Epithelial cell of esophagus (primary cell): Measurements from ENCODE around the gene ACBD6.
"Not testable (repeated sequence)": the region's sequence is repeated elsewhere in the genome, so short reads cannot be mapped to it uniquely, and the experiment has no call there.

ENCODE experiments used
- DNase-seq: peaks from one replicate; pipeline ENCODE4 v3.0.0; 2010; ENCODE audit warnings: low read depth
- H3K4me3 ChIP-seq: 2 replicates; pipeline ENCODE4 v1.5.1; 2011; ENCODE audit warnings: mild to moderate bottlenecking, low read length, control low read depth
- CTCF ChIP-seq: IDR thresholded peaks from 2 replicates; pipeline ENCODE4 v1.5.1; 2011; ENCODE audit warnings: low read depth, mild to moderate bottlenecking, low read length, control low read depth, inconsistent platforms; ENCODE audit not compliant: insufficient read depth; ENCODE audit errors: missing control alignments

ACBD6 gene

GRCh38 chr1:180470031-180470430 is 32.3 kb downstream of the ACBD6 start:
- DNase-seq: no peak
- TF ChIP-seq CTCF: no peak
- no peak overlapping the region for H3K4me3 ChIP-seq

- H3K4me3 ChIP-seq: no peak overlapping the region
- no peak for TF ChIP-seq CTCF
- DNase-seq: no peak
Observed at GRCh38 chr1:180468311-180468710, 34.1 kb downstream of the ACBD6 start.

GRCh38 chr1:180462102-180462501 is 40.3 kb downstream of the ACBD6 start:
- TF ChIP-seq CTCF: no peak
- no peak overlapping the region for H3K4me3 ChIP-seq
- peak; percentile 16 for DNase-seq

DNA sequence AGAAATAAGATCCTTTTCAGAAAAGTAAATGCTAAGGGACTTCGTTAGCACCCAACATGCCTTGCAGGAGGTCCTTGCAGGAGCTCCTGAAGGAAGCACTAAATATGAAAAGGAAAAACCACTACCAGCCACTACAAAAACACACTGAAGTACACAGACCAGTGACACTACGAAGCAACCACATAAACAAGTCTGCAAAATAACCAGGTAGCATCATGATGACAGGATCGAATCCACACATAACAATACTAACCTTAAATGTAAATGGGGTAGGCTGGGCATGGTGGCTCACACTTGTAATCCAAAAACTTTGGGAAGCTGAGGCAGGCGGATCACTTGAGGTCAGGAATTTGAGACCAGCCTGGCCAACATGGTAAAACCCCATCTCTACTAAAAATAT is 40.7 kb downstream of the ACBD6 start:
- DNase-seq, H3K4me3 ChIP-seq: not testable (repeated sequence)

DNA sequence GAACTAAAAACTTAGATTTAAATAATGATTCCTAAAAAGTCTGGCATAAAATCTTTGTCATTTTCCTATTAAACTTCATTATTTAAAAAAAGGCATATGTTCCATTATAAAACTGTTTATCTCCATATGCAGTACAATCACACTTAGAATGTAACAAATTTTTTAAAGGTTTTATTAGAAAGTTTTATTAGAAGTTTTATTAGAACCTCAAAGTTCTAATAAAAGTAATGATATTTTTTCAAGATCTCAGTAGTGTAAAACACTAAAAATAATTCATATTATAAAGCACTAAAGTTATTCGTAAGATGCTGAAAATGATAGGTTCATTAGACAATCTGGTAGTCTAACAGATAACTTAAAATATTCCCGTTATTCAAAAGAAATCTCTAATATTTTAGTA is 43.6 kb downstream of the ACBD6 start:
- no peak for TF ChIP-seq CTCF
- no peak for DNase-seq
- H3K4me3 ChIP-seq: no peak overlapping the region

DNA sequence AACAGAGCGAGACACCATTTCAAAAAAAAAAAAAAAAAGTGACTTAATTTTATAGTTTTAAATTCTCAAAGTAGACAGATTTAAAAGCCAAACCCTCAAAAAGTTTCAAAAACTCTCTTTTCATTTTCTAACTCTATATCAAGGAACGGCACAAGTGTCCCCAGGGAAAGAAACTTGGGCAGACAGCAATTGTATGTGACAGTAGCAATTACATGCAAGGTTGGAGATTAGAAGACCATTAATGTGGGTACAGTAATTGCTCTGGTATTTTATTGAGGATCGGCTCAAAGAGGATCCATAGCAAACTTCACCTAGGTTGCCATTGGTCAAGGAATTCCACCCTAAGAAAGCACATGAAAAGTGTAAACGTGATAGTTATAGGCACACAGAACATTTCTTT is 46.2 kb downstream of the ACBD6 start:
- DNase-seq: no peak
- no peak for TF ChIP-seq CTCF
- H3K4me3 ChIP-seq: no peak overlapping the region

- TF ChIP-seq CTCF: no peak
- DNase-seq: no peak
- H3K4me3 ChIP-seq: no peak overlapping the region
Observed at GRCh38 chr1:180451504-180451903, 50.9 kb downstream of the ACBD6 start.

GRCh38 chr1:180444522-180444921 is 57.9 kb downstream of the ACBD6 start:
- no peak overlapping the region for H3K4me3 ChIP-seq
- no peak for DNase-seq
- TF ChIP-seq CTCF: no peak
